ENCODE results near the gene PGLYRP3. TPM values are rescaled to one million over a fixed set of nuclear protein-coding genes. Genes with fewer than 3 reads are reported as not detected.
"Not testable (repeated sequence)": the region's sequence is repeated elsewhere in the genome, so short reads cannot be mapped to it uniquely, and the experiment has no call there.

The PGLYRP3 gene
- total and polyA plus RNA-seq, 7 donors: not detected

DNA sequence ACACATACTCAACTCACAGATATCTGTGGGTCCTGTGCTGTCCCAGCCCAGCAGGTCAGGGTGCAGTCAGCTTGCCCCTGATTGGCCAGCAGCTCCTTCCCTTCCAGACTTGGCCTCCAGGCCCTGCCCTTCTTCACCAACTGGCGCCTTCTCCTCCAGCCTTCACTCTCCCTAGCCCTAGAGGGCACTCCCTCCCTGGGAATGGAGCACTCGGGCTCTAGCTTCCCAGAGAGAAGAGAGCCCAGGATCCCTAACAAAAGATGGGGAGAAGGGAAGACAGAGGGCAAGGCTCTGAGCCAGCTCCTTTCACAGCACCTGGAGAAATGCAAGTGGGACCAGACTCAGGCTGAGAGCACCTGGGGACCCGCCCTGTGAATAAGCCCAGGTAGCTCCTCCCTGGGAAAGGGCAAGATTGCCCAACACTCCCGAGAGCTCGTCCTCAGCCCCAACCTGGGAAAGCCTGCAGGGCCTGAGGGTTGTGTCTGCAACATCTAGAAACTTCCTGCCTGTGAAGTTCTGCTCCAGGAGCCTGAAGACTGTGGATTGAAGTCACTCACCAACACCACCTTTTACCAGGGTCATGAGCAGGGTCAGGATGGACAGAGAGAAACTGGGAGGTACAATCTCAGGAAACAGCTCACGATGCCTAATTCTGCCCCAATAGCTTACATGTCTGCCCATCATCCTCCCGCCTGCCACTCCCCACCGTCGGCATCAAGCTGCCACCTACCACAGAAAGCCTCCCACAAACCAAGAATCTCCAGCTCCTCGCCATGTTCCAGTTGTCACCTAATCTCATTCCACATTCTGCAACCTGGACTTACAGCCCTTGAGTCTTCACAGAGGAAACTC is 36.0 kb upstream of the PGLYRP3 start, which contains the start of gene PGLYRP4:
Gene PGLYRP4, minus strand, starts transcription at position 331 of the 852 bp plus-strand sequence. CDS start 909 bp downstream, outside the sequence.
- Histone ChIP-seq H3K27me3 (ENCODE audit: insufficient read depth in 3 of 3, low read length in 2 of 3) (peaks cover 0 to 34% (median 3%) of the 10 kb centered on the region in 3 donors), H3K4me3 (no peak within 1 kb of the TSS), H3K4me1 (no peaks in the 10 kb centered on the region), H3K36me3 (ENCODE audit: insufficient read depth in 1 of 2, low read depth in 1 of 2) (no peaks in the 10 kb centered on the region), H3K9me3 (no peaks in the 10 kb centered on the region), H3K27ac (no peak within 1 kb of the TSS)
- WGBS, 3 donors: 52 to 60% (median 55%) methylated on average over 9 to 10 of the region's 10 CpGs
- TF ChIP-seq, protein P1, sequence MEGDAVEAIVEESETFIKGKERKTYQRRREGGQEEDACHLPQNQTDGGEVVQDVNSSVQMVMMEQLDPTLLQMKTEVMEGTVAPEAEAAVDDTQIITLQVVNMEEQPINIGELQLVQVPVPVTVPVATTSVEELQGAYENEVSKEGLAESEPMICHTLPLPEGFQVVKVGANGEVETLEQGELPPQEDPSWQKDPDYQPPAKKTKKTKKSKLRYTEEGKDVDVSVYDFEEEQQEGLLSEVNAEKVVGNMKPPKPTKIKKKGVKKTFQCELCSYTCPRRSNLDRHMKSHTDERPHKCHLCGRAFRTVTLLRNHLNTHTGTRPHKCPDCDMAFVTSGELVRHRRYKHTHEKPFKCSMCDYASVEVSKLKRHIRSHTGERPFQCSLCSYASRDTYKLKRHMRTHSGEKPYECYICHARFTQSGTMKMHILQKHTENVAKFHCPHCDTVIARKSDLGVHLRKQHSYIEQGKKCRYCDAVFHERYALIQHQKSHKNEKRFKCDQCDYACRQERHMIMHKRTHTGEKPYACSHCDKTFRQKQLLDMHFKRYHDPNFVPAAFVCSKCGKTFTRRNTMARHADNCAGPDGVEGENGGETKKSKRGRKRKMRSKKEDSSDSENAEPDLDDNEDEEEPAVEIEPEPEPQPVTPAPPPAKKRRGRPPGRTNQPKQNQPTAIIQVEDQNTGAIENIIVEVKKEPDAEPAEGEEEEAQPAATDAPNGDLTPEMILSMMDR (IDR thresholded peaks at IDR 0.05): no peak
- intact Hi-C loops (cut with DNase I): no loop called here
- ATAC-seq: no peak
- no peak for DNase-seq

DNA sequence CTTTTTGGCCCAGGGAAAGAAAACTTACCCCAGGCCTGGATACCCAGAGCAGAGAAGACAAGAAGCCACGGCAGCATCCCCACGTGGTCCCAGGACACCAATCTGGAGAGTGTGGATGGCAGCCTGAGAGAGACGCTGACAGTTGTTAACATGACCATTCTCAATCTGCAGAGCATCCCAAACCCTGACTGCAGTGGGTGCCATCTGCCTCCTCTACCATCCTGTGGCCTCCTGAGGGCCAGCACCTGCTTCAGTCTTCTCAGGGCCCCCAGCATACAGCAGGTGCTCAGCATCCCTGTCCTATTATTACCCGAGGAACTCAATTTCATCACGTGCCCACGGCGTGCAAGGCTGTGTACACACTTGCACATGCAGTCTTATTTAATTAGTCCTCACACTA is 35.1 kb upstream of the PGLYRP3 start:
- WGBS, 3 donors: 52 to 63% (median 62%) methylated on average over 7 of the region's 7 CpGs
- Histone ChIP-seq H3K27ac (no peak overlapping the region), H3K36me3 (ENCODE audit: insufficient read depth in 1 of 2, low read depth in 1 of 2) (no peaks in the 10 kb centered on the region), H3K9me3 (no peaks in the 10 kb centered on the region), H3K4me1 (no peaks in the 10 kb centered on the region), H3K27me3 (ENCODE audit: insufficient read depth in 3 of 3, low read length in 2 of 3) (peaks cover 0 to 35% (median 3%) of the 10 kb centered on the region in 3 donors), H3K4me3 (no peak overlapping the region)
- intact Hi-C loops (cut with DNase I): no loop called here
- ATAC-seq: no peak
- TF ChIP-seq, protein P1 (IDR thresholded peaks at IDR 0.05): no peak
- DNase-seq: no peak

DNA sequence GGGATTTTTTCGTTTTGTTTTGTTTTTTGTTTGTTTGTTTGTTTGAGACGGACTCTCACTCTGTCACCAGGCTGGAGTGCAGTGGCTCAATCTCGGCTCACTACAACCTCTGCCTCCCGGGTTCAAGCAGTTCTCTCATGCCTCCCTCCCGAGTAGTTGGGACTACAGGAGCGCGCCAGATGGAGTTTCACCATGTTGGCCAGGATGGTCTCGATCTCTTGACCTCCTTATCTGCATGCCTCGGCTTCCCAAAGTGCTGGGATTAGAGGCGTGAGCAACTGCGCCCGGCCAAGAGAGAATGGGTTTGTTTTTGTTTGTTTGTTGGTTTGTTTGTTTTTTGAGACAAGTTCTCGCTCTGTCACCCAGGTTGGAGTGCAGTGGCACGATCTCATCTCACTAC is 34.3 kb upstream of the PGLYRP3 start:
- peaks cover 0 to 42% (median 3%) of the 10 kb centered on the region in 3 donors for H3K27me3 ChIP-seq (ENCODE audit: insufficient read depth in 3 of 3, low read length in 2 of 3)
- intact Hi-C loops (cut with DNase I); H3K4me1 ChIP-seq; H3K4me3 ChIP-seq; H3K27ac ChIP-seq; H3K36me3 ChIP-seq (ENCODE audit: insufficient read depth in 1 of 2, low read depth in 1 of 2); ATAC-seq; H3K9me3 ChIP-seq; DNase-seq: not testable (repeated sequence)
- WGBS, 3 donors: 64 to 73% (median 68%) methylated on average over 14 of the region's 14 CpGs

DNA sequence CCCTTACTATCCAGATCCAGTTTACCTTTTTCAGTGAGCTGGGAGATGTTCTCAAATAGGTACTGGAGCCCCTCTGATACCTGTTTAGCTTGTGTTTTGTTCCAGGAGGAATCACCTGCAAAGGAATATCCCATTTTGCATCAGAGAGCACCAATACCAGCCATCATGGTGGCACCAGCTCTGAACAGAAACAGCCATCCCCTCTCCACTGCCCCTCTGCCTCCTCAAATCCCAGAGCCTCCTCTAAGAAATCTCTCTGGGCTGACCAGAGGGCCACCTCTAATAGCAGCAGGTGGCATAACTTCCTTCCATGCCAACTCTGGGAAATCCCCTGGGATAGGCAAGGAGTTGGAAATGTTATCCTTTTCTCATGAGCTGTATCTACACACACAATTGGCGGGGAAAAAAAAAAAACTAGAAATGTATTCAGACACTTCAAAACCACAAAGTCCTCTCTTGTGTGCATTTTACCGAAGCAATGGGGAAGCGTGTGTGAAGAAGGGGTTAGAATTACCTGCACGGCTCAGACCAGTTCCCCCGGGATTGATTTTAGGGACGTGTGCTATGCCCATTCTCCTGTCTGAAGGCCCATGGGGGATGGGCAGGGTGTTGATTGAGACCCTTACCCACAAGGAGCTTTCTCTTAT is 33.4 kb upstream of the PGLYRP3 start:
- peaks cover 0 to 42% (median 3%) of the 10 kb centered on the region in 3 donors for H3K27me3 ChIP-seq (ENCODE audit: insufficient read depth in 3 of 3, low read length in 2 of 3)
- intact Hi-C loops (cut with DNase I): no loop called here
- no peak overlapping the region for H3K27ac ChIP-seq
- no peak for DNase-seq
- no peaks in the 10 kb centered on the region for H3K9me3 ChIP-seq
- H3K4me1 ChIP-seq: no peaks in the 10 kb centered on the region
- no peak for ATAC-seq
- TF ChIP-seq, protein P1 (IDR thresholded peaks at IDR 0.05): no peak
- no peaks in the 10 kb centered on the region for H3K36me3 ChIP-seq (ENCODE audit: insufficient read depth in 1 of 2, low read depth in 1 of 2)
- H3K4me3 ChIP-seq: no peak overlapping the region
- 43 to 48% (median 45%) methylated on average over 6 of the region's 6 CpGs for WGBS, 3 donors
